H9 (cell line): ENCODE measurements around the gene CDH23. TPM values are rescaled to one million over a fixed set of nuclear protein-coding genes. Genes with fewer than 3 reads are reported as not detected.

ENCODE experiments used
- DNase-seq: peaks from one replicate; pipeline ENCODE4 v3.0.0-alpha.2; 2017
- H2AFZ ChIP-seq: one replicate; pipeline ENCODE4 v1.6.1; 2013; ENCODE audit warnings: mild to moderate bottlenecking, low read length, control low read depth, moderate library complexity
- H2AK5ac ChIP-seq: 2 replicates; pipeline ENCODE4 v1.6.1; 2013; ENCODE audit warnings: low read length, control low read depth, mixed read lengths; ENCODE audit not compliant: insufficient read length
- H2BK120ac ChIP-seq: one replicate; pipeline ENCODE4 v1.6.1; 2013; ENCODE audit warnings: low read depth, mild to moderate bottlenecking, low read length, control low read depth, inconsistent platforms; ENCODE audit not compliant: poor library complexity, severe bottlenecking
- H2BK12ac ChIP-seq: 2 replicates; pipeline ENCODE4 v1.6.1; 2013; ENCODE audit warnings: low read length, control low read depth, mixed read lengths, low read depth; ENCODE audit not compliant: insufficient read length
- H2BK15ac ChIP-seq: 2 replicates; pipeline ENCODE4 v1.6.1; 2013; ENCODE audit warnings: low read depth, low read length, control low read depth
- H2BK20ac ChIP-seq: one replicate; pipeline ENCODE4 v1.6.1; 2013; ENCODE audit warnings: low read depth, mild to moderate bottlenecking, low read length, control low read depth, inconsistent platforms; ENCODE audit not compliant: poor library complexity, severe bottlenecking
- H2BK5ac ChIP-seq: 2 replicates; pipeline ENCODE4 v1.6.1; 2013; ENCODE audit warnings: low read length, control low read depth, mixed read lengths; ENCODE audit not compliant: insufficient read length
- H3K14ac ChIP-seq: 2 replicates; pipeline ENCODE4 v1.6.1; 2013; ENCODE audit warnings: low read length, control low read depth; ENCODE audit not compliant: insufficient read depth
- H3K18ac ChIP-seq: 2 replicates; pipeline ENCODE4 v1.6.1; 2013; ENCODE audit warnings: low read depth, mild to moderate bottlenecking, mixed read lengths, low read length, control low read depth; ENCODE audit not compliant: insufficient read length
- H3K23ac ChIP-seq: 2 replicates; pipeline ENCODE4 v1.6.1; 2013; ENCODE audit warnings: low read length, control low read depth, mixed read lengths, low read depth; ENCODE audit not compliant: insufficient read length
- H3K23me2 ChIP-seq: 2 replicates; pipeline ENCODE4 v1.6.1; 2013; ENCODE audit warnings: low read depth, mild to moderate bottlenecking, mixed read lengths, low read length, control low read depth; ENCODE audit not compliant: insufficient read length, poor library complexity, severe bottlenecking
- H3K27ac ChIP-seq: 2 replicates; pipeline ENCODE4 v1.5.1; 2013; ENCODE audit warnings: low read length, control low read depth, mixed read lengths, low read depth; ENCODE audit not compliant: insufficient read length
- H3K27me3 ChIP-seq: 2 replicates; pipeline ENCODE4 v1.6.1; 2013; ENCODE audit warnings: low read length, control low read depth, inconsistent platforms; ENCODE audit not compliant: insufficient read depth
- H3K4ac ChIP-seq: 2 replicates; pipeline ENCODE4 v1.6.1; 2013; ENCODE audit warnings: low read depth, mild to moderate bottlenecking, control low read depth, inconsistent platforms, low read length, moderate library complexity
- H3K4me1 ChIP-seq: 2 replicates; pipeline ENCODE4 v1.6.1; 2013; ENCODE audit warnings: low read length, control low read depth, inconsistent platforms; ENCODE audit not compliant: insufficient read depth
- H3K4me2 ChIP-seq: 2 replicates; pipeline ENCODE4 v1.6.1; 2013; ENCODE audit warnings: low read length, control low read depth, mixed read lengths; ENCODE audit not compliant: insufficient read length, insufficient read depth
- H3K56ac ChIP-seq: 2 replicates; pipeline ENCODE4 v1.6.1; 2013; ENCODE audit warnings: low read depth, mild to moderate bottlenecking, mixed read lengths, low read length, control low read depth; ENCODE audit not compliant: insufficient read length
- H3K79me1 ChIP-seq: 2 replicates; pipeline ENCODE4 v1.6.1; 2013; ENCODE audit warnings: low read depth, mild to moderate bottlenecking, moderate library complexity, low read length, control low read depth, inconsistent platforms; ENCODE audit not compliant: insufficient read depth, poor library complexity, severe bottlenecking
- H3K79me2 ChIP-seq: 2 replicates; pipeline ENCODE4 v1.6.1; 2013; ENCODE audit warnings: low read length, control low read depth, inconsistent platforms; ENCODE audit not compliant: insufficient read depth
- H3K9ac ChIP-seq: 2 replicates; pipeline ENCODE4 v1.6.1; 2013; ENCODE audit warnings: low read length, control low read depth, mixed read lengths; ENCODE audit not compliant: insufficient read length; ENCODE audit errors: extremely low read depth
- H3K9me3 ChIP-seq: one replicate; pipeline ENCODE4 v1.6.1; 2013; ENCODE audit warnings: low read depth, low read length, inconsistent platforms; ENCODE audit not compliant: control insufficient read depth
- H3T11ph ChIP-seq: one replicate; pipeline ENCODE4 v1.6.1; 2013; ENCODE audit warnings: mild to moderate bottlenecking, low read length, control low read depth, inconsistent platforms
- H4K20me1 ChIP-seq: one replicate; pipeline ENCODE4 v1.6.1; 2013; ENCODE audit not compliant: control insufficient read depth, insufficient read length, insufficient read depth
- H4K5ac ChIP-seq: 2 replicates; pipeline ENCODE4 v1.6.1; 2013; ENCODE audit warnings: low read depth, mild to moderate bottlenecking, mixed read lengths, low read length, control low read depth; ENCODE audit not compliant: insufficient read length
- H4K8ac ChIP-seq: replicated peaks from 2 replicates; pipeline ENCODE4 v1.6.1; 2013; ENCODE audit warnings: low read length, control low read depth, mixed read lengths, low read depth; ENCODE audit not compliant: insufficient read length
- H4K91ac ChIP-seq: 2 replicates; pipeline ENCODE4 v1.6.1; 2013; ENCODE audit warnings: low read depth, mild to moderate bottlenecking, moderate library complexity, mixed read lengths, low read length, control low read depth; ENCODE audit not compliant: insufficient read length
- H3K27ac Mint-ChIP-seq, 3 experiments: 2 replicates in 2 of 3; 3 replicates in 1 of 3; pipeline ENCODE4 v1.8.0; 2020 to 2021; ENCODE audit warnings: mixed read lengths in 3 of 3, mild to moderate bottlenecking in 1 of 3, moderate library complexity in 1 of 3
- H3K27me3 Mint-ChIP-seq: 2 replicates; pipeline ENCODE4 v1.8.0; 2021; ENCODE audit warnings: low read depth, mild to moderate bottlenecking, moderate library complexity, mixed read lengths
- H3K36me3 Mint-ChIP-seq, 3 experiments: 2 replicates in 2 of 3; 3 replicates in 1 of 3; pipeline ENCODE4 v1.8.0; 2020 to 2021; ENCODE audit warnings: low read depth in 3 of 3, mixed read lengths in 3 of 3; ENCODE audit not compliant: insufficient read depth in 1 of 3
- H3K4me1 Mint-ChIP-seq, 2 experiments: 2 replicates each; pipeline ENCODE4 v1.8.0; 2020; ENCODE audit warnings: mixed read lengths in 2 of 2
- H3K4me3 Mint-ChIP-seq, 2 experiments: 2 replicates in 1 of 2; 3 replicates in 1 of 2; pipeline ENCODE4 v1.8.0; 2020 to 2021; ENCODE audit warnings: mild to moderate bottlenecking in 2 of 2, mixed read lengths in 2 of 2, moderate library complexity in 1 of 2
- H3K9me3 Mint-ChIP-seq, 2 experiments: 2 replicates in 1 of 2; 3 replicates in 1 of 2; pipeline ENCODE4 v1.8.0; 2020; ENCODE audit warnings: mild to moderate bottlenecking in 2 of 2, mixed read lengths in 2 of 2, moderate library complexity in 1 of 2
- CTCF ChIP-seq: fragments of 200-600 bp; sonication (generic); conservative IDR thresholded peaks from 3 replicates; pipeline ENCODE4 v1.8.0; 2021; ENCODE audit warnings: antibody characterized with exemption, mild to moderate bottlenecking
- WGBS: extraction: QIAGEN DNeasy Blood & Tissue Kit; methylation state at CpG from one replicate; pipeline ENCODE4 v1.1.7; 2013; ENCODE audit warnings: missing lambda C conversion rate, low lambda C conversion rate, mixed read lengths; ENCODE audit not compliant: insufficient read length; ENCODE audit errors: extremely low coverage; 5-methylcytosine and 5-hydroxymethylcytosine counted together
- total RNA-seq: library from RNA; stranded (reverse); gene quantifications from 2 replicates; pipeline ENCODE4 v1.2.1, GENCODE V29; 2021

Gene CDH23
- total RNA-seq, 1 experiment from 2014 or later, result 2.1 TPM

- no peak overlapping the region for H3K4me3 Mint-ChIP-seq
- peak overlapping the region; percentile 29 to 88 (median 83) for H3K27ac Mint-ChIP-seq
These were observed 439.2 kb downstream of the CDH23 start for GRCh38 chr10:71835671-71836595.

More at GRCh38 chr10:71835671-71836595, 439.2 kb downstream of the CDH23 start:
- Histone ChIP-seq H2AFZ (no peak overlapping the region), H3K79me1 (peaks cover 13% of the 10 kb centered on the region), H3T11ph (no peak overlapping the region), H2BK15ac (no peak overlapping the region), H3K9ac (no peak overlapping the region), H4K5ac (no peak overlapping the region), H3K14ac (no peak overlapping the region), H2BK120ac (no peak overlapping the region), H3K9me3 (no peaks in the 10 kb centered on the region), H3K27ac (no peak overlapping the region), H3K79me2 (peaks cover 44% of the 10 kb centered on the region; the same call in 1 of the 2 replicates), H4K8ac (no peak overlapping the region), H3K4me2 (no peak overlapping the region), H2AK5ac (no peak overlapping the region), H3K4me1 (peaks cover 11% of the 10 kb centered on the region; the same call in 1 of the 2 replicates), H3K23ac (no peak overlapping the region), H3K18ac (peak overlapping the region; percentile 39), H3K23me2 (no peaks in the 10 kb centered on the region), H4K20me1 (no peaks in the 10 kb centered on the region), H2BK5ac (no peak overlapping the region), H3K27me3 (no peaks in the 10 kb centered on the region), H3K4ac (no peak overlapping the region), H2BK12ac (peak overlapping the region; percentile 16), H2BK20ac (no peak overlapping the region), H3K56ac (no peak overlapping the region), H4K91ac (peak overlapping the region; percentile 70)
- no peaks in the 10 kb centered on the region for H3K27me3 Mint-ChIP-seq
- TF ChIP-seq CTCF, result no peak
- peaks cover 12 to 27% (median 16%) of the 10 kb centered on the region in 3 experiments; a peak in 6 of 7 replicates for H3K36me3 Mint-ChIP-seq
- H3K9me3 Mint-ChIP-seq, result no peaks in the 10 kb centered on the region
- H3K4me1 Mint-ChIP-seq, result peaks cover 44 to 49% of the 10 kb centered on the region in 2 experiments
- WGBS, result no CpG with 5 or more reads among the region's 11 CpGs
- no peak for DNase-seq
